Measurements from ENCODE around the gene SDK1. TPM values are rescaled to one million over a fixed set of nuclear protein-coding genes. Genes with fewer than 3 reads are reported as not detected.

The SDK1 gene
- total RNA-seq, 3 donors from 2014 or later (not counting 1 experiment from before 2014, with no cell fraction given) = 0.05 to 0.11 TPM; not detected in 1

- TF ChIP-seq CTCF (IDR thresholded peaks at IDR 0.05) = no peak
Measured at GRCh38 chr7:4273566-4274230, 972.6 kb downstream of the SDK1 start.

GRCh38 chr7:4274286-4274685 is 973.2 kb downstream of the SDK1 start:
- Mint-ChIP-seq H3K27ac (no peak overlapping the region), H3K4me1 (no peaks in the 10 kb centered on the region), H3K36me3 (peaks cover 7% of the 10 kb centered on the region), H3K4me3 (no peak overlapping the region), H3K9me3 (peaks cover 3 to 4% of the 10 kb centered on the region in 2 donors), H3K27me3 (ENCODE audit: low read depth in 2 of 2) (no peaks in the 10 kb centered on the region)
- no peaks in the 10 kb centered on the region for H3K27me3 ChIP-seq (ENCODE audit: control insufficient read depth, insufficient read depth, low read length)
- no peaks in the 10 kb centered on the region for H3K4me1 ChIP-seq (ENCODE audit: control insufficient read depth, insufficient read depth, low read length)
- no peak for TF ChIP-seq CTCF (IDR thresholded peaks at IDR 0.05)
- DNase-seq (no peak), ATAC-seq (no peak)
- intact Hi-C loops (cut with micrococcal nuclease) = no loop called here
- WGBS (ENCODE audit: insufficient coverage) = 80% methylated on average over 3 of the region's 3 CpGs
- no peak overlapping the region for H3K27ac ChIP-seq (ENCODE audit: low read length)
- H3K9me3 ChIP-seq (ENCODE audit: control insufficient read depth, insufficient read depth, low read length) = no peaks in the 10 kb centered on the region
- no peak overlapping the region for H3K4me3 ChIP-seq (ENCODE audit: low read length)
- no peaks in the 10 kb centered on the region for H3K36me3 ChIP-seq (ENCODE audit: control insufficient read depth, insufficient read depth, low read length)

More at GRCh38 chr7:4273566-4274230, 972.6 kb downstream of the SDK1 start:
- DNase-seq (no peak), ATAC-seq (no peak)
- intact Hi-C loops (cut with micrococcal nuclease) = no loop called here
- Mint-ChIP-seq H3K9me3 (peaks cover 3 to 4% of the 10 kb centered on the region in 2 donors), H3K36me3 (peaks cover 7% of the 10 kb centered on the region), H3K4me3 (no peak overlapping the region), H3K27ac (no peak overlapping the region), H3K4me1 (no peaks in the 10 kb centered on the region), H3K27me3 (ENCODE audit: low read depth in 2 of 2) (no peaks in the 10 kb centered on the region)
- Histone ChIP-seq H3K9me3 (ENCODE audit: control insufficient read depth, insufficient read depth, low read length) (no peaks in the 10 kb centered on the region), H3K4me1 (ENCODE audit: control insufficient read depth, insufficient read depth, low read length) (no peaks in the 10 kb centered on the region), H3K27ac (ENCODE audit: low read length) (no peak overlapping the region), H3K4me3 (ENCODE audit: low read length) (no peak overlapping the region), H3K27me3 (ENCODE audit: control insufficient read depth, insufficient read depth, low read length) (no peaks in the 10 kb centered on the region), H3K36me3 (ENCODE audit: control insufficient read depth, insufficient read depth, low read length) (no peaks in the 10 kb centered on the region)
- 84% methylated on average over 9 of the region's 9 CpGs for WGBS (ENCODE audit: insufficient coverage)

- peaks cover 3 to 4% of the 10 kb centered on the region in 2 donors for H3K9me3 Mint-ChIP-seq
- Histone ChIP-seq H3K27ac (ENCODE audit: low read length) (no peak overlapping the region), H3K4me3 (ENCODE audit: low read length) (no peak overlapping the region), H3K27me3 (ENCODE audit: control insufficient read depth, insufficient read depth, low read length) (no peaks in the 10 kb centered on the region), H3K9me3 (ENCODE audit: control insufficient read depth, insufficient read depth, low read length) (no peaks in the 10 kb centered on the region), H3K36me3 (ENCODE audit: control insufficient read depth, insufficient read depth, low read length) (no peaks in the 10 kb centered on the region), H3K4me1 (ENCODE audit: control insufficient read depth, insufficient read depth, low read length) (no peaks in the 10 kb centered on the region)
- no peaks in the 10 kb centered on the region for H3K27me3 Mint-ChIP-seq (ENCODE audit: low read depth in 2 of 2)
- intact Hi-C loops (cut with micrococcal nuclease) = no loop called here
- 91% methylated on average over 4 of the region's 4 CpGs for WGBS (ENCODE audit: insufficient coverage)
- no peak overlapping the region for H3K27ac Mint-ChIP-seq
- ATAC-seq = no peak
- peaks cover 7% of the 10 kb centered on the region for H3K36me3 Mint-ChIP-seq
- no peak for DNase-seq
- TF ChIP-seq CTCF (IDR thresholded peaks at IDR 0.05) = no peak
- no peaks in the 10 kb centered on the region for H3K4me1 Mint-ChIP-seq
- H3K4me3 Mint-ChIP-seq = no peak overlapping the region
Measured at GRCh38 chr7:4277936-4278335, 976.9 kb downstream of the SDK1 start.

DNA sequence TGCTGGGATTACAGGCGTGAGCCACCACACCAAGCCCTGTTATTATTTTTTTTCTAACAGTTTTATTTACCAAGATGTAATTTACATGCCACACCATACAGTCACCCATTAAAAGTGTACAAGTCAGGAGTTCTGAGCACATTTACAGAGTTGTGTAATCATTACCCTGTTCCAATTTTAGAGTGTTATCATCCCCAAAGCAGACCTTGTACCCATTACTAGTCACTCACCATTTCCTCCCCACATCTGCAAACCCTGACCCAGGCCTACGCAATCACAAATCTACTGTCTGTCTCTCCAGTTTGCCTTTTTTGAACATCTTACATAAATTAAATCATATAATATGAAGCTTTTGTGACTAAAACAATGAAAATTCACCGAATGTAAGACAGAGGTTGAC is 978.2 kb downstream of the SDK1 start:
- no peak overlapping the region for H3K4me3 Mint-ChIP-seq
- no peaks in the 10 kb centered on the region for H3K36me3 ChIP-seq (ENCODE audit: control insufficient read depth, insufficient read depth, low read length)
- no peak for ATAC-seq
- no peaks in the 10 kb centered on the region for H3K4me1 ChIP-seq (ENCODE audit: control insufficient read depth, insufficient read depth, low read length)
- 95% methylated on average over 2 of the region's 3 CpGs for WGBS (ENCODE audit: insufficient coverage)
- no peak for TF ChIP-seq CTCF (IDR thresholded peaks at IDR 0.05)
- no peak overlapping the region for H3K27ac ChIP-seq (ENCODE audit: low read length)
- intact Hi-C loops (cut with micrococcal nuclease) = no loop called here
- H3K9me3 Mint-ChIP-seq = peaks cover 3 to 4% of the 10 kb centered on the region in 2 donors
- H3K4me3 ChIP-seq (ENCODE audit: low read length) = no peak overlapping the region
- peaks cover 7% of the 10 kb centered on the region for H3K36me3 Mint-ChIP-seq
- no peaks in the 10 kb centered on the region for H3K27me3 Mint-ChIP-seq (ENCODE audit: low read depth in 2 of 2)
- no peak overlapping the region for H3K27ac Mint-ChIP-seq
- no peak for DNase-seq
- no peaks in the 10 kb centered on the region for H3K4me1 Mint-ChIP-seq
- no peaks in the 10 kb centered on the region for H3K9me3 ChIP-seq (ENCODE audit: control insufficient read depth, insufficient read depth, low read length)
- no peaks in the 10 kb centered on the region for H3K27me3 ChIP-seq (ENCODE audit: control insufficient read depth, insufficient read depth, low read length)
